Activated CD8-positive, alpha-beta memory T cell treated with anti-CD3 and anti-CD28 coated beads, Interleukin-2, amount 50 U/mL, for 1 hour (primary cell): ENCODE results near the gene ARHGAP44.

Experiments
- DNase-seq: peaks from one replicate; pipeline ENCODE4 v3.0.0-alpha.2; 2020; ENCODE audit errors: extremely low read depth

Gene ARHGAP44

DNA sequence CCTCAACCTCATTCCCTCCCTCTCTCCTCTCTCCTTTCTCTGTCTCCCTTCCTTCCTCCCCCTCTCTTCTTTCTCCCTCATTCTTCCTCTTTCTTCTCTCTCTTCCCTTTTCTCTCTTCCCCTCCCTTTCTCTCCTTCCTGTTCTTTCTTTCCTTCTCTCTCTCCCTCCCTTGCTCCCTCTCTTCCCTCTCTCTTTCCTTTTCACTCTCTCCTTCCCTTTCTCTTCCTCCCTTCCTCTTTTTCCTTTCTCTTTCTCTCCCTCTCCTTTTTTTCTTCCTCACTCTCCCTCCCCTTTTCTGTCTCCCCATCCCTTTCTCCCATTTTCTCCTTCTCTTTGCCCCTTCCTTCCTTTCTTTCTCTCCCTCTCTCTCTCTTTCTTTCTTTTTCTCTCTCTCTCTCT, 236.4 kb downstream of the ARHGAP44 start:
- no peak for DNase-seq

DNA sequence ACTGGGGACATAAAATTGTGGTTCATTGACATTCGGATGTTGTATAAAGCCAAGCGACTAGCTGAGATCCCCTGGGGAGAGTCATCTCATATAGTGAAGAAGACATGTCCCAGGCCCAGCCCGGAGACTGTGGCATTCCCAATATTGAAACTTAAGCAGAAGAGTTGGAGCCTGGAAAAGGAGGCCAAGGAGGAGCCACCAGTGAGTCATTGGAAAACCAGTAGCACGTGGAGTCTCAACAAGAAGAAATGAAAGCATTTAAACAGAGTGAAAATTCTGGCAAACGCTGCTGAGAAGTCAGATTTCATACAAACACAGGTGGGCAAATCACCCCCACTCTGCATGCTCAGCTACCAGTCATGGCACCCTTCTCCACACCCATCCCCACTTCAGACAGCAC, 237.9 kb downstream of the ARHGAP44 start:
- DNase-seq = no peak

DNA sequence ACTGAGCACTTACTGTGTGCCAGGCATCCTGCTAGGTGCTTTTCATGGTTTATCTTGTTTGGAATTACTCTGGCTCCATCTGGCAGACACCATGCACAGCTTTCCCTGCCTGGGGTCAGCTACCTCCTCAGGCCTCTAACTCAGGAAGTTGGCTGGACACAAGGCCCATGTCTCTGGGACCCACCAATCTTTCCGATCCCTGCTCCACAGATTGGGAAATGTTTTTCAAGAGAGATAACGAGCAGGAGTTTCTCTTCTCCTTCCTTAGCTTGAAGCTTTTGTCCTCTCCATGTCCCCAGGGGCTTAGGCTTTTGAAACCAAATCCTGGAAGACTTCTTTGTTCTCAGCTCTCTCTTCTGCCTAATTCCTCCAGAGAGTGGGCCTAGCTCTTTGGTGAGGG, 240.0 kb downstream of the ARHGAP44 start:
- DNase-seq = no peak

DNA sequence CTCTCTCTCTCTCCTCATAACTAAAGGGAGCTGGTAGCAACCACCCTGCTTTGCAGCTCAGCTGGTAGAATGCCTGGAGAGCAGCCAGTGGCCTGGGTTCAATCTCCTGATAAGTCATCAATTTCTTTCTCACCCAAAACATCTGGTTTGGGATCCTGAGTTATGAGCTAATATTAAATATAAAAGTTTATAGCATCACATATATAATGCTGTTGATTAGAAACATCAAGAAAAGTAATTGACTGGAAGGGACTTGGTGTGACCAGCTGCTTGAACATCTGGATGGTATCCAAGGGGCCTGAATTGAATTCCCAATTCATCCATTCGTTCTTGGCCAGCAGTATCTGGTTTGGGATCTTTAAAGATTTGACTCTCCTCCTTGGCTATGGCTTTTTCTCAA, 240.8 kb downstream of the ARHGAP44 start:
- no peak for DNase-seq

DNA sequence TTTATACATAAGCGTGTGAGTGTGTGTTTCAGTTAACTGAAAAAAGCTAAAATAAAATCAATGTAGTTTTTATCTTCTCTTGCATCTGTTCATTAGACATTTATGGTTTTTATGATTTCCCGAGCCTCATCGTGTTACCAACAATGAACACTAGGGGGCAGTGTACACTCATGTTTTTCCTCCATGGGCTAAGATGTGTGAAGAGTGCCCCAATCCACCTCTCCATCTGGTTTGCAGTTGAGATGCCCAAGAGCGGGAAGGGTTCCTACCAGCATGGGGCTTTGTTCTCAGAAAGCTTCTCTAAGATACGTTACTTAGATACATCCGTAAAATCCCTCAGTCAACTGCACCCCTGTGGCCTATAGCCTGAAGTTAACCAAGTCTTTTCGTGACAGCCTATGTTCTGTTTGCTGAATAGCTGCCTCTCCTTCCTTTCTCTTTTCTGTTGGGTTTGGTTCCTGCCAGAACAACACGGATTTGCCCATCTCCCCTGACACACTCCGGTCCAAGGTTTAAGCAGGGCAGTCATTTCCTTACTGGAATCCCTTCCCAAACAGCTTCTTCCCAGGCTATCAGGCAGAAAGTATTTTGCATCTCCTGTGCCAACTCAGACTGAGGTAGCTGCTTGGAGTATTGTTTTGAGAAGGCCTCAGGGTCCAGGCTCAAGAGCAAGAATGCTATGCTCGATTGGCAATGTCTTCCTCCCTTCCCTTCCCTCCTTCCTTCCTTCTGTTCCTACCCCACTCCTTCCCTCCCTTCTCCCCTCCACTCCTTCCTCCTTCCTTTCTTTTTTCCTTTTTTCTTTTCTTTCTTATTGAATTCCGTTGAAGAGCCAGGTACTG, 241.4 kb downstream of the ARHGAP44 start:
- DNase-seq = no peak

DNA sequence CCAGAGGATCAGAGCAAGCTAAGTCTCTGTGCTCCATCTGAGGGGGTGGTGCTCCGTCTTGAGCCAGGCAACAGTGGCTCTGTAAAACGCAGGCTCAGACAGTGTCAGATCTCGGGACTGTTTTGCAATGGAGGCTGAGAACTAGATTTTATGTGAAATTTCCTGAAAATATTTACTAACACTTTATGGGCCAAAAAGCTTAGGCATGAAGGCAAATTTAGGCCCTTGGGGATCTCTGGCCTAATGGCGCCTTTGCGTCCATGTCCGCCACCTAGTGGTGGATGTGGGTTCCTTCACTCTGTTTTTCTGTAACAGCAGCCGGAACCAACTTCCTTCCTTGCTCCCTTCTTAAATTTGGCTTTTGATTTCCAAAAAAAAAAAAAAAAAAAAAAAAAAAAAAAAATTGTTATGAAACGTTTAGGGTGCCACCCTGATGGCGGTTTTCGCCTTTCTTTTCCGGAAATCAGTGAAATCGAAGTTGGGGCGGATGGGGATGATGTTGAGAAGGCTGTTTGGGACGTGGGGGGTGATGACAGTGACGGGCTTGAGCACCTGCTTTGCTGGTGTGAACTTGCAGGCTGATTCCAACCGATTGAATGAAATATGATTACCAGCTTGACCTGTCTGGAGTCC, 242.5 kb downstream of the ARHGAP44 start:
- no peak for DNase-seq

DNA sequence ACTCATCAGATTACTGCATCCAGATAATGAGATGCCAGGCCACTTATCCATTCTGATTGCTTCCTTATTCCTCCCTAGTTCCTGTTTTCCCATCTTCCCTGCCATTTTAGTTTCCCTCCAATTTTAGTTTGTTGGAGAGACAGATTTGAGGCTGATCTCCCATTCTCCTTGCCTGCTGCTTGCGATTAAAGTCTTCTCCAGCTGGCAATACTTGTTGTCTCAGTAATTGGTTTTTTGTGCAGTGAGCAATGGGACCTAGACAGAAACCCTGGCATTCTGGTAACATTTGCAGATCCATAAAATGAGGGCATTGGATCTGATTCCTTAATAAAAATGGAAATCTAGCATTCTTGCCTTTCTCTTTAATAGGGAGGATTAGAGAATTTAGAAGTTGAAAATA, 246.1 kb downstream of the ARHGAP44 start:
- no peak for DNase-seq

DNA sequence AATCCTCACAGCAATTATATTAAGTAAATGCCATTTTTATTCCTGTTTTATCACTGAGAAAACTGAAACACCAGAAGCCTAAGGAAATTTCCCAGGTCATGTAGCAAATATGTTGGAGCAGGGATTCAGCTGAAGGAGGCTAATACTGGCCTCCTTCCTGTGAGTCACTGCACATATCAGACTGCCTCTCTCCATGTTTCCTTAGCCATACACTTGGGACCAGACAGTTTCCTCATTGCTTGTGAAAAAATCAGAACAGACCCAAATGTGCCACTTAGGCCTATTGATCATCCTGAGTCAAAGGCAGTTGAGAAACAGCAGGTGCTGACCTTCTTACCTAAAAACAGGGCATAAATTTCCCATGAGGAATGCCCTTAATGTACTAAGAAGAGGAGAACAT, 247.5 kb downstream of the ARHGAP44 start:
- no peak for DNase-seq

DNA sequence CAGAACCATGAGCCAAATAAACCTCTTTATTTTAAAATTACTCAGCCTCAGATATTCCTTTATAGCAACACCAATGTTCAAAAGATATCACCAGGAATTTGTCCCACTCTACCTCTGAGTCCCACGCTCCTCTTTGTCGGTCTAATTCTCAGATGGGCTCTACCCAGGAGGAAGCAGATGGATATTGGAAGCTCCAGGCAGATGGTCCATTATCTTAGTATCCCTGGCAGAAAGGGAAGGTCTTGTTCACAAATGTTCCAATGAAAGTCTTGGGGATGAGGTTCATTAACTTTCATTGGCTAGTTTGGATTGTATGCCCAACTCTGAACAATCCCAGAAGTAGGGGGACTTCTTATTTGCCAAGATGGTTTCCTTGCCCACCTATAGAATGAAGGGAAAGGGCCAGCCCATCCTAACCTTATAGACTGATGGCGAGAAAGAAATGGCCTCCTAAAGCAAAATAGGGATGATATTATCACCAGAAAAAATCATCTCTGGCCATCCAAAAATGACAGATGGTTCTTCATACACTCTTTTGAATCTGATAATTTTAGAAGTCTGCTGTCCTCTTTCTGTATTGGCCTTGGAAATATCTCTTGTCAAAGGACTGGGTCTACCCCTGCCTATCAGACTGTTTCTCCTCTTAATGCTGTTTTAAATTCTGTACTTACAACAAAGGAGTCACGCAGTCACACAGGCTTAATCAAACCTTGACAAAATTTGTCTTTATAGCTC, 249.8 kb downstream of the ARHGAP44 start:
- no peak for DNase-seq
